T-helper 9 cell (primary cell): ENCODE results near the gene NPTXR.
"Not testable (repeated sequence)": the region's sequence is repeated elsewhere in the genome, so short reads cannot be mapped to it uniquely, and the experiment has no call there.

ENCODE experiments used
- DNase-seq: peaks from one replicate; pipeline ENCODE4 v3.0.0-alpha.2; 2020

The NPTXR gene

GRCh38 chr22:38868286-38868721 lies 24.5 kb upstream of the NPTXR start:
- no peak for DNase-seq

- no peak for DNase-seq
Observed at GRCh38 chr22:38867471-38868285, 23.9 kb upstream of the NPTXR start.

GRCh38 chr22:38867124-38867455 lies 23.3 kb upstream of the NPTXR start:
- no peak for DNase-seq

GRCh38 chr22:38866399-38867123 lies 22.7 kb upstream of the NPTXR start:
- no peak for DNase-seq

GRCh38 chr22:38866024-38866398 lies 22.2 kb upstream of the NPTXR start:
- no peak for DNase-seq

- no peak for DNase-seq
Observed at GRCh38 chr22:38865201-38866023, 21.6 kb upstream of the NPTXR start.

- DNase-seq, result no peak
Observed at GRCh38 chr22:38864361-38865191, 20.7 kb upstream of the NPTXR start.

GRCh38 chr22:38863531-38864131 lies 19.8 kb upstream of the NPTXR start:
- DNase-seq, result no peak

- no peak for DNase-seq
Observed at GRCh38 chr22:38862375-38863329, 18.8 kb upstream of the NPTXR start.

- DNase-seq, result no peak
Observed at GRCh38 chr22:38861927-38862326, 18.1 kb upstream of the NPTXR start.

GRCh38 chr22:38861170-38861876 lies 17.5 kb upstream of the NPTXR start:
- no peak for DNase-seq

GRCh38 chr22:38860283-38861169 lies 16.7 kb upstream of the NPTXR start:
- DNase-seq, result no peak

GRCh38 chr22:38859581-38860282 lies 15.9 kb upstream of the NPTXR start:
- DNase-seq, result no peak

- no peak for DNase-seq
Observed at GRCh38 chr22:38858492-38858891, 14.7 kb upstream of the NPTXR start.

- DNase-seq, result not testable (repeated sequence)
Observed at GRCh38 chr22:38854476-38854875, 10.6 kb upstream of the NPTXR start.

- not testable (repeated sequence) for DNase-seq
Observed at GRCh38 chr22:38853883-38854282, 10.1 kb upstream of the NPTXR start.

GRCh38 chr22:38853196-38853651 lies 9.4 kb upstream of the NPTXR start:
- no peak for DNase-seq

GRCh38 chr22:38852522-38852921 lies 8.7 kb upstream of the NPTXR start:
- no peak for DNase-seq
